Calu3 (cell line): ENCODE data around the gene CDKN1C. TPM values are rescaled to one million over a fixed set of nuclear protein-coding genes. Genes with fewer than 3 reads are reported as not detected.
A peak's percentile ranks its signal among the peaks of the same experiment; 100 is the strongest.
"Not testable (repeated sequence)": the region's sequence is repeated elsewhere in the genome, so short reads cannot be mapped to it uniquely, and the experiment has no call there.

Experiments
- BruUV-seq: library from RNA; stranded (reverse); fragments of 400-500 nt; replicated peaks from 2 replicates; lab custom pipeline; 2021; lab: Mats Ljungman, UMichigan
- CTCF ChIA-PET: fragments of 300-600 bp; sonication (Branson Sonifier 250); formaldehyde crosslinking; loops from one replicate; lab custom pipeline; 2022; ENCODE audit warnings: antibody characterized with exemption; lab: Charles Lee
- DNase-seq: peaks from one replicate; pipeline ENCODE4 v3.0.0; 2022
- H3K27ac Mint-ChIP-seq: one replicate; pipeline ENCODE4 v1.8.0; 2022; ENCODE audit warnings: mixed read lengths; ENCODE audit not compliant: unreplicated experiment
- H3K27me3 Mint-ChIP-seq: one replicate; pipeline ENCODE4 v1.8.0; 2022; ENCODE audit warnings: mixed read lengths; ENCODE audit not compliant: unreplicated experiment
- H3K36me3 Mint-ChIP-seq: one replicate; pipeline ENCODE4 v1.8.0; 2022; ENCODE audit warnings: mild to moderate bottlenecking, moderate library complexity, mixed read lengths; ENCODE audit not compliant: insufficient read depth, unreplicated experiment
- H3K4me1 Mint-ChIP-seq: one replicate; pipeline ENCODE4 v1.8.0; 2022; ENCODE audit warnings: mild to moderate bottlenecking, low read depth, mixed read lengths; ENCODE audit not compliant: unreplicated experiment
- H3K4me3 Mint-ChIP-seq: one replicate; pipeline ENCODE4 v1.8.0; 2022; ENCODE audit warnings: mild to moderate bottlenecking, low read depth, moderate library complexity, mixed read lengths; ENCODE audit not compliant: unreplicated experiment
- H3K9me3 Mint-ChIP-seq: one replicate; pipeline ENCODE4 v1.8.0; 2022; ENCODE audit warnings: low read depth, mixed read lengths; ENCODE audit not compliant: unreplicated experiment
- CTCF ChIP-seq: fragments of 200-600 bp; IDR thresholded peaks from one replicate; pipeline ENCODE4 v1.8.0; 2022; ENCODE audit warnings: antibody characterized with exemption; ENCODE audit not compliant: unreplicated experiment
- intact Hi-C: fragments of 100-400 bp; cut with micrococcal nuclease; formaldehyde crosslinking; loops from one replicate; pipeline ENCODE4 v1.10.0; 2022; ENCODE audit not compliant: unreplicated experiment
- total RNA-seq: library from RNA; stranded (reverse); gene quantifications from 2 replicates; pipeline ENCODE4 v1.2.3, GENCODE V29; 2022

Gene CDKN1C
- total RNA-seq, 1 experiment from 2014 or later: 2.4 TPM

GRCh38 chr11:2909133-2909902 is 23.7 kb upstream of the CDKN1C start:
- Mint-ChIP-seq H3K4me1 (peaks cover 61% of the 10 kb centered on the region), H3K9me3 (peaks cover 4% of the 10 kb centered on the region), H3K4me3 (no peak overlapping the region), H3K36me3 (peaks cover 40% of the 10 kb centered on the region), H3K27ac (no peak overlapping the region), H3K27me3 (no peaks in the 10 kb centered on the region)
- no TSS peak for BruUV-seq
- CTCF ChIA-PET: no interaction called here
- DNase-seq: no peak
- intact Hi-C loops: no loop called here
- no peak for TF ChIP-seq CTCF

GRCh38 chr11:2908130-2908529 is 22.6 kb upstream of the CDKN1C start:
- TF ChIP-seq CTCF: no peak
- Mint-ChIP-seq H3K4me1 (peaks cover 61% of the 10 kb centered on the region), H3K36me3 (peaks cover 47% of the 10 kb centered on the region), H3K4me3 (no peak overlapping the region), H3K27me3 (no peaks in the 10 kb centered on the region), H3K27ac (no peak overlapping the region), H3K9me3 (peaks cover 4% of the 10 kb centered on the region)
- no TSS peak for BruUV-seq
- no peak for DNase-seq
- intact Hi-C loops: no loop called here
- CTCF ChIA-PET: no interaction called here

GRCh38 chr11:2905299-2905698 is 19.7 kb upstream of the CDKN1C start:
- BruUV-seq, H3K4me3 Mint-ChIP-seq, H3K27ac Mint-ChIP-seq, H3K9me3 Mint-ChIP-seq, CTCF ChIA-PET, DNase-seq, H3K27me3 Mint-ChIP-seq: not testable (repeated sequence)
- peaks cover 31% of the 10 kb centered on the region for H3K36me3 Mint-ChIP-seq
- H3K4me1 Mint-ChIP-seq: peaks cover 43% of the 10 kb centered on the region
- intact Hi-C loops: loop anchor here (2.0 kb wide), 1 partner anchor 26 kb away; no protein-coding TSS in a partner anchor

- no TSS peak for BruUV-seq
- Mint-ChIP-seq H3K27ac (peak overlapping the region; percentile 52), H3K4me3 (peak overlapping the region; percentile 76), H3K27me3 (no peaks in the 10 kb centered on the region), H3K36me3 (peaks cover 38% of the 10 kb centered on the region), H3K4me1 (peaks cover 46% of the 10 kb centered on the region), H3K9me3 (peaks cover 4% of the 10 kb centered on the region)
- intact Hi-C loops: loop anchor here (2.0 kb wide), 1 partner anchor 26 kb away; no protein-coding TSS in a partner anchor
- CTCF ChIA-PET: interaction anchor here (2.0 to 3.5 kb wide), 3 partner anchors 12 to 29 kb away, joined by 6 to 24 read pairs (median 16); partner anchors contain the start of gene PHLDA2
- TF ChIP-seq CTCF: no peak
- peak; percentile 66 for DNase-seq
Observed at GRCh38 chr11:2904153-2905052, 18.8 kb upstream of the CDKN1C start.
